CD4-positive, alpha-beta T cell (primary cell): ENCODE measurements around the gene C15orf62. TPM values are rescaled to one million over a fixed set of nuclear protein-coding genes. Genes with fewer than 3 reads are reported as not detected.
A peak's percentile ranks its signal among the peaks of the same experiment; 100 is the strongest.

Source experiments
- ATAC-seq: fragments of 200-7000 bp; cut with Tn5 transposase; one replicate; pipeline ENCODE4 v1.10.0; 2022; ENCODE audit warnings: mild to moderate bottlenecking; ENCODE audit not compliant: poor library complexity
- CTCF ChIA-PET: fragments of 350-600 bp; sonication (Branson Sonifier 250); formaldehyde crosslinking; loops from one replicate; lab custom pipeline; 2021; ENCODE audit warnings: antibody characterized with exemption, inconsistent platforms; lab: Charles Lee
- POLR2A ChIA-PET: fragments of 350-600 bp; sonication (Branson Sonifier 250); formaldehyde crosslinking; loops from one replicate; lab custom pipeline; 2021; ENCODE audit warnings: antibody characterized with exemption, inconsistent platforms; lab: Charles Lee
- DNase-seq, 14 experiments: peaks; one replicate each; pipeline ENCODE4 v3.0.0-alpha.2; 2013 to 2020; ENCODE audit warnings: mixed read lengths in 2 of 14
- H3K27ac ChIP-seq, 2 donors: one replicate each; pipeline versions ENCODE4 v1.5.1 to v1.7.0; 2013; ENCODE audit warnings: low read length in 2 of 2, low read depth in 1 of 2, mild to moderate bottlenecking in 1 of 2
- H3K27me3 ChIP-seq, 2 experiments: 1 replicate in 1 of 2; 2 replicates in 1 of 2; pipeline versions ENCODE4 v1.6.1 to v1.7.0; 2013; ENCODE audit warnings: low read length in 2 of 2, control low read depth in 1 of 2, mild to moderate bottlenecking in 1 of 2, moderate library complexity in 1 of 2; ENCODE audit not compliant: insufficient read depth in 2 of 2, control insufficient read depth in 1 of 2
- H3K36me3 ChIP-seq: one replicate; pipeline ENCODE4 v1.6.1; 2013; ENCODE audit warnings: low read length, control low read depth; ENCODE audit not compliant: insufficient read depth
- H3K4me1 ChIP-seq: one replicate; pipeline ENCODE4 v1.6.1; 2013; ENCODE audit warnings: low read length, control low read depth; ENCODE audit not compliant: insufficient read depth
- H3K4me3 ChIP-seq: one replicate; pipeline ENCODE4 v1.5.1; 2013; ENCODE audit warnings: mild to moderate bottlenecking, low read length, moderate library complexity
- H3K9me3 ChIP-seq, 2 experiments: 1 replicate in 1 of 2; 2 replicates in 1 of 2; pipeline versions ENCODE4 v1.6.1 to v1.7.0; 2013; ENCODE audit warnings: low read length in 2 of 2, mild to moderate bottlenecking in 2 of 2, control low read depth in 1 of 2, moderate library complexity in 1 of 2; ENCODE audit not compliant: control insufficient read depth in 1 of 2, insufficient read depth in 1 of 2
- H3K27ac Mint-ChIP-seq: one replicate; pipeline ENCODE4 v1.8.0; 2020; ENCODE audit warnings: mixed read lengths
- H3K27me3 Mint-ChIP-seq: one replicate; pipeline ENCODE4 v1.8.0; 2021; ENCODE audit warnings: mixed read lengths
- H3K36me3 Mint-ChIP-seq: one replicate; pipeline ENCODE4 v1.8.0; 2021; ENCODE audit warnings: low read depth, mixed read lengths
- H3K4me1 Mint-ChIP-seq: one replicate; pipeline ENCODE4 v1.8.0; 2021; ENCODE audit warnings: low read depth, mixed read lengths
- H3K4me3 Mint-ChIP-seq: one replicate; pipeline ENCODE4 v1.8.0; 2020; ENCODE audit warnings: mild to moderate bottlenecking, mixed read lengths
- H3K9me3 Mint-ChIP-seq: one replicate; pipeline ENCODE4 v1.8.0; 2020; ENCODE audit warnings: mixed read lengths
- intact Hi-C, 2 experiments: fragments of 100-400 bp; cut with DNase I in 1 of 2; cut with micrococcal nuclease in 1 of 2; formaldehyde crosslinking; loops; one replicate each; pipeline versions ENCODE4 v1.15.1 to v1.9.0; 2023 to 2025; cut with DNase I, micrococcal nuclease
- total RNA-seq, 174 experiments: library from RNA in 2 of 174; stranded (reverse) in 2 of 174; gene quantifications; one replicate each; pipeline ENCODE4 v1.2.3 and lab custom pipeline; 2021 to 2026
- TF ChIP-seq, protein P1 (sequence below): fragments of 200-600 bp; IDR thresholded peaks from one replicate; pipeline ENCODE4 v1.8.0; 2022; ENCODE audit warnings: antibody characterized with exemption, mild to moderate bottlenecking

Gene C15orf62
- total RNA-seq, 2 experiments from 2014 or later, result 0.77 to 0.98 TPM

DNA sequence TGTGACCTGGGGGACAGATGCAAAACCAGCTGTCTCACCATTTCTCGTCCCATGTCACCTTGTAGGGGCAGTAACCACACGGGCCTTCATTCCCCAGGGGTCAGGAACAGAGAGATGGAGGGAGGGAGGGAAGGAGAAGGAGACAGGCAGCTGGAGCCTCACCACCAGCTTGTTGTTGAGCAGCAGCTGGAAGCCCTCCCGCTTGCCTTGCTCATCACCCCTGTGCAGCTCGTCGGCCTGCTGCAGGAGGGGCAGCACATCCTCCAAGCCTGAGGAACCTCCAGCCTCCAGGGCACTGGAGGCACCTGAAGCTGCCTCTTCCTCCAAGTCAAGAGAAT, 25.0 kb upstream of the C15orf62 start:
- Mint-ChIP-seq H3K4me3 (no peak overlapping the region), H3K27ac (peak overlapping the region; percentile 96), H3K27me3 (no peaks in the 10 kb centered on the region), H3K4me1 (peaks cover 10% of the 10 kb centered on the region), H3K36me3 (peaks cover 74% of the 10 kb centered on the region), H3K9me3 (no peaks in the 10 kb centered on the region)
- TF ChIP-seq, protein P1, sequence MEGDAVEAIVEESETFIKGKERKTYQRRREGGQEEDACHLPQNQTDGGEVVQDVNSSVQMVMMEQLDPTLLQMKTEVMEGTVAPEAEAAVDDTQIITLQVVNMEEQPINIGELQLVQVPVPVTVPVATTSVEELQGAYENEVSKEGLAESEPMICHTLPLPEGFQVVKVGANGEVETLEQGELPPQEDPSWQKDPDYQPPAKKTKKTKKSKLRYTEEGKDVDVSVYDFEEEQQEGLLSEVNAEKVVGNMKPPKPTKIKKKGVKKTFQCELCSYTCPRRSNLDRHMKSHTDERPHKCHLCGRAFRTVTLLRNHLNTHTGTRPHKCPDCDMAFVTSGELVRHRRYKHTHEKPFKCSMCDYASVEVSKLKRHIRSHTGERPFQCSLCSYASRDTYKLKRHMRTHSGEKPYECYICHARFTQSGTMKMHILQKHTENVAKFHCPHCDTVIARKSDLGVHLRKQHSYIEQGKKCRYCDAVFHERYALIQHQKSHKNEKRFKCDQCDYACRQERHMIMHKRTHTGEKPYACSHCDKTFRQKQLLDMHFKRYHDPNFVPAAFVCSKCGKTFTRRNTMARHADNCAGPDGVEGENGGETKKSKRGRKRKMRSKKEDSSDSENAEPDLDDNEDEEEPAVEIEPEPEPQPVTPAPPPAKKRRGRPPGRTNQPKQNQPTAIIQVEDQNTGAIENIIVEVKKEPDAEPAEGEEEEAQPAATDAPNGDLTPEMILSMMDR, result no peak
- DNase-seq (no peak), ATAC-seq (no peak)
- H3K36me3 ChIP-seq, result peaks cover 58% of the 10 kb centered on the region
- no peaks in the 10 kb centered on the region for H3K9me3 ChIP-seq
- peaks cover 22% of the 10 kb centered on the region for H3K4me1 ChIP-seq
- ChIA-PET CTCF (interaction anchor here (0.6 to 2.1 kb wide), 4 partner anchors 9 to 66 kb away, joined by 3 to 8 read pairs (median 3); partner anchors contain the start of genes GCHFR and RMDN3), POLR2A (interaction anchor here (1.6 to 2.1 kb wide), 2 partner anchors 19 to 50 kb away, joined by 7 to 10 read pairs; partner anchors contain the start of genes GCHFR and RAD51)
- H3K4me3 ChIP-seq, result no peak overlapping the region
- no peaks in the 10 kb centered on the region for H3K27me3 ChIP-seq
- H3K27ac ChIP-seq, result peak overlapping the region; percentile 52 to 81
- intact Hi-C loops, result loop anchor here (5.0 kb wide), 1 partner anchor 38 kb away; no protein-coding TSS in a partner anchor

DNA sequence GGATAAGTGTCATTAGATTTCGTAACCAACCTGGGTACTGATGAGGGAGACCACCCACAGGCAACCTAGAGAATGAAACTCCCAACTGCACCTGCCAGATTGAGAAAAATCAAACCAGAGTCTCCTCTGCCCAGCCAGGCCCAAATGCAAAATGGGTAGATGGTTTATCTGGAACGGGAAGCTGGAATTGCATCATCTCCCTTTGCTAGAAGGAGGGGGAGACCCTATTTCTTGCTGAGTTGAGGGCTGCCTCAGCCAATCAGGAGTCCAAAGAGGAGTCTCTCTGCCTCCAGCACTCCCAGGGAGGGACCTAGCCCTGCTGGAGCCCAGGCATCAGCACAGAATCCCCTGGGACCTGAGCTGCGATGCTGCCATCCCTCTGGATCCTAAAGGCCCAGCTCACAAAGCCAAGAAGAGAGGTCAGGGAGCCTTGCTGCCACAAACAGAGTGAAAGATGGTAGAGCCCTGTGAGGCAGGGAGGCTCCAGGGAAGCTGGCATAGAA, 22.8 kb upstream of the C15orf62 start:
- intact Hi-C loops, result loop anchor here (5.0 kb wide), 1 partner anchor 35 kb away; no protein-coding TSS in a partner anchor
- H3K4me1 Mint-ChIP-seq, result peaks cover 10% of the 10 kb centered on the region
- no peak overlapping the region for H3K27ac Mint-ChIP-seq
- Histone ChIP-seq H3K27ac (no peak overlapping the region), H3K27me3 (no peaks in the 10 kb centered on the region), H3K36me3 (peaks cover 65% of the 10 kb centered on the region), H3K9me3 (no peaks in the 10 kb centered on the region), H3K4me3 (no peak overlapping the region), H3K4me1 (peaks cover 24% of the 10 kb centered on the region)
- no peak for DNase-seq
- CTCF ChIA-PET, result interaction anchor here (0.7 to 1.5 kb wide), 7 partner anchors 9 to 207 kb away, joined by 3 to 8 read pairs (median 3); partner anchors contain the start of genes CHAC1 and RAD51
- no peaks in the 10 kb centered on the region for H3K9me3 Mint-ChIP-seq
- peaks cover 77% of the 10 kb centered on the region for H3K36me3 Mint-ChIP-seq
- H3K27me3 Mint-ChIP-seq, result no peaks in the 10 kb centered on the region
- no peak for ATAC-seq
- H3K4me3 Mint-ChIP-seq, result no peak overlapping the region
- POLR2A ChIA-PET, result interaction anchor here (1.1 kb wide), 1 partner anchor 60 kb away, joined by 3 read pairs; the partner anchor contains the start of gene DNAJC17
- TF ChIP-seq, protein P1, result no peak

DNA sequence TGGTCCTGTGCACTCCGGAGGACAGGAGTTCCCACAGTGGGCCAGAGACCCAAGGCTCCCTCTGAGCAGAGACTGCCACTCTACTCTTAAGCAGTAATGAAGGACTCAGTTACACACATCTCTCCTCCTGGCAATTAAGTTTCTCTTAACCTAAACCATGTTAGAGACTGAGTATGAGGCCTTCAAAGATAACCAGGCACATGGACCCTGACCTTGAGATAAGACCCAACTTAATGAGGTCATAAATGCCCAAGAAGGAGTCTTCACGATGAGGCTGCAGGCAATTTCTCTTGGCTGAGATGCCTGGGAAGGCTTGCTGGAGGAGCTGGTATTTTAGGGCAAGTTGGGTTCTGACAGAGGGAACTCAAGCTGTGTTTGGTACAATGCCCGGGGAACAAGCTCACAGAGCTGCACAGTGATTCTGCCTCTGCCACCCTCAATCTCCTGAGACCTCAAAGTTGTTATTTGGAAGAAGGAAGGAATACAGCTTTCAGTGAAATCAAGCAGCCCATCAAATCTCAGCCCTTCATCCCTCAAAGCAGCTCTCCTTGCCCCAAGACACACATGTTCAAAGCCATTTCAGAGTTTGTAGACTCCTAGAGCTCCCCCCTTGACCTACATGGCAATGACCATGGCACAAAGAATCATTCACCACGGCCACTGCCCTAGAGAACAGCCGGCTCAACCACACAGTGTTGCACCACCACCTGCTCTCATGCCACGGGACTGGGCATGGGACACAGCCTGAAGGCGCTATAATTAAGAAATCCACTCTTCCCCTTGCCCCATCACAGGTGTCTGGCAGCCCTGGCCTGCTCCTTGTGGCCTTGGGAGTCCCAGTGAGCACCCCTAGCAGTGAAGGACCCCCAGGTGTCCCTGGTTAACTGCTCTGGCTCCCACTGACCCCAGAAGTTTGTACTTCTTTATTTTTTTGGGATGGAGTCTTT, 21.8 kb upstream of the C15orf62 start:
- Histone ChIP-seq H3K27ac (no peak overlapping the region), H3K4me1 (peaks cover 30% of the 10 kb centered on the region), H3K36me3 (peaks cover 67% of the 10 kb centered on the region), H3K27me3 (no peaks in the 10 kb centered on the region), H3K4me3 (no peak overlapping the region), H3K9me3 (no peaks in the 10 kb centered on the region)
- ATAC-seq (no peak), DNase-seq (no peak)
- ChIA-PET CTCF (interaction anchor here (1.5 kb wide), 1 partner anchor 17 kb away, joined by 3 read pairs; no protein-coding TSS in a partner anchor), POLR2A (interaction anchor here (1.0 kb wide), 1 partner anchor 16 kb away, joined by 3 read pairs; no protein-coding TSS in a partner anchor)
- TF ChIP-seq, protein P1, result no peak
- Mint-ChIP-seq H3K27ac (no peak overlapping the region), H3K36me3 (peaks cover 77% of the 10 kb centered on the region), H3K4me1 (peaks cover 19% of the 10 kb centered on the region), H3K4me3 (no peak overlapping the region), H3K27me3 (no peaks in the 10 kb centered on the region), H3K9me3 (no peaks in the 10 kb centered on the region)
- intact Hi-C loops, result loop anchor here (5.0 kb wide), 1 partner anchor 34 kb away; no protein-coding TSS in a partner anchor
